IPS DF 4.7 (cell line): ENCODE data around the gene KAT14.
"Not testable (repeated sequence)": the region's sequence is repeated elsewhere in the genome, so short reads cannot be mapped to it uniquely, and the experiment has no call there.

Experiments
- DNase-seq: peaks from one replicate; pipeline ENCODE4 v3.0.0-alpha.2; 2013; ENCODE audit warnings: low spot score; ENCODE audit errors: extremely low read depth

Gene KAT14

GRCh38 chr20:18218280-18218679 lies 80.6 kb downstream of the KAT14 start:
- DNase-seq = no peak

- DNase-seq = no peak
Observed at GRCh38 chr20:18223409-18223808, 85.7 kb downstream of the KAT14 start.

- DNase-seq = no peak
Observed at GRCh38 chr20:18224968-18225568, 87.4 kb downstream of the KAT14 start.

- DNase-seq = no peak
Observed at GRCh38 chr20:18225632-18226031, 88.0 kb downstream of the KAT14 start.

- DNase-seq = not testable (repeated sequence)
Observed at GRCh38 chr20:18226741-18227140, 89.1 kb downstream of the KAT14 start.

GRCh38 chr20:18233408-18233943 lies 95.8 kb downstream of the KAT14 start:
- no peak for DNase-seq
